Measurements from ENCODE around the gene DCAF17.
"Not testable (repeated sequence)": the region's sequence is repeated elsewhere in the genome, so short reads cannot be mapped to it uniquely, and the experiment has no call there.

The DCAF17 gene

GRCh38 chr2:171416009-171416926 is 17.8 kb upstream of the DCAF17 start:
- Histone ChIP-seq H3K4me3 (ENCODE audit: low read length) (no peak overlapping the region), H3K9me3 (ENCODE audit: low read length) (no peaks in the 10 kb centered on the region), H3K4me1 (ENCODE audit: insufficient read depth, low read length) (no peaks in the 10 kb centered on the region)

DNA sequence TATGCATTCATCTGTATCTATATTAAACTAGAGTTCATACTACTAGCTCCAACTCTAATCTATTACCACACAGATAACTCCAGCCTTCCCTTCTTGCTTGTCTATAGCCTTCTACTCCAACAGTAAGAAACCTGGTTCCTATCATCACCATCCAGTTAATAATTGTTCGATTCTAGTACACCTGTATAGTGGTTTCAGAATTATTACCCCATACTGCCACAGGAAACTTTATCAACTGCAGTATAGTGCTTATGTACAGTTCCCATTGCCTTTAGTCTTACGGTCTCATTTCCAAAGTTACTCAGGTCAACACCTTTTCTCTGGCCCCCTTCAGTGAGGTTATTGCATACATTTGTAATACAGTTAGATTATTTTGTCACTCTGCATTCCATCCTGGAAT is 14.7 kb upstream of the DCAF17 start:
- no peaks in the 10 kb centered on the region for H3K27me3 ChIP-seq (ENCODE audit: insufficient read depth, low read length)

More at GRCh38 chr2:171416009-171416926, 17.8 kb upstream of the DCAF17 start:
- no peaks in the 10 kb centered on the region for H3K27me3 ChIP-seq (ENCODE audit: insufficient read depth, low read length)
- H2AFZ ChIP-seq (ENCODE audit: low read depth, low read length): no peak overlapping the region
- H3K36me3 ChIP-seq (ENCODE audit: insufficient read depth, low read length): no peaks in the 10 kb centered on the region

DNA sequence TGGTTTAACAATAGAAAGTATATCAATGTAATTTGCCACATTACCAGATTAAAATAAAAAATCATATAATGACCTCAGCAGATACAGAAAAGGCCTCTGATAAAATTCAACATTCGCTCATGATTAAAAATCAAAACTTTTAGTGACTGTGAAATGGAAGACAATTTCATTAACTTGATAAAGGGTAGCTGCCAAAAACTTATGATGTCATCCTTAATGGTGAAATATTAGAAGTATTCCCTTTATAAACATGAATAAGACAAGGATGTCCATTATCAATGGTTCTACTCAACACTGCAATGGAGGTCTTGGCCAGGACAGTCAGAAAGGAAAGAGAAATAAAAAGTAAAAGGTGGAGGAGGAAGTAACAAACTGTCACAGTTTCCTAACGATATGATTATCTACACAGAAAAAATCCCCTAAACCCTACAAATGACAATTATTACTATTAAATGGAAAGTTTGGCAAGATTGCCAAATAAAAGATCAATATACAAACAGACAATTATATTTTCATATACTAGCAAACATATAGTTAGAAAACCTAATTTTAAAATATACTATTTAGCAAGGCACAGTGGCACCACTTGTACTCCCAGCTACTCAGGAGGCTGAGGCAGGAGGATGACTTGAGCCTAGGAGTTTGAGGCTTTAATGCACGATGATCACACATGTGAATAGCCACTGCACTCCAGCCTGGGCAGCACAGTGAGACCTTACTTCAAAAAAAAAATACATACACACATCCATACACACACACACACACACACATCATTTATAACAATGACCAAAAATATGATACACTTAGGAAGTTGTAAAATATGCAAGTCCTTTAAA is 13.1 kb upstream of the DCAF17 start:
- H2AFZ ChIP-seq (ENCODE audit: low read depth, low read length): no peak overlapping the region
- H3K36me3 ChIP-seq (ENCODE audit: insufficient read depth, low read length): no peaks in the 10 kb centered on the region
- no peaks in the 10 kb centered on the region for H3K4me1 ChIP-seq (ENCODE audit: insufficient read depth, low read length)
- H3K27me3 ChIP-seq (ENCODE audit: insufficient read depth, low read length): no peaks in the 10 kb centered on the region
- peaks cover 10% of the 10 kb centered on the region for H3K9me3 ChIP-seq (ENCODE audit: low read length)
- no peak overlapping the region for H3K4me3 ChIP-seq (ENCODE audit: low read length)

More for the DNA sequence above, 14.7 kb upstream of the DCAF17 start:
- Histone ChIP-seq H2AFZ (ENCODE audit: low read depth, low read length) (no peak overlapping the region), H3K4me1 (ENCODE audit: insufficient read depth, low read length) (no peaks in the 10 kb centered on the region), H3K4me3 (ENCODE audit: low read length) (no peak overlapping the region), H3K36me3 (ENCODE audit: insufficient read depth, low read length) (no peaks in the 10 kb centered on the region), H3K9me3 (ENCODE audit: low read length) (peaks cover 7% of the 10 kb centered on the region)

- H3K4me3 ChIP-seq (ENCODE audit: low read length); H3K27me3 ChIP-seq (ENCODE audit: insufficient read depth, low read length); H2AFZ ChIP-seq (ENCODE audit: low read depth, low read length); H3K4me1 ChIP-seq (ENCODE audit: insufficient read depth, low read length); H3K36me3 ChIP-seq (ENCODE audit: insufficient read depth, low read length): not testable (repeated sequence)
- H3K9me3 ChIP-seq (ENCODE audit: low read length): peaks cover 10% of the 10 kb centered on the region
Measured at GRCh38 chr2:171422710-171423495, 11.1 kb upstream of the DCAF17 start.

GRCh38 chr2:171430516-171431410 is 3.3 kb upstream of the DCAF17 start:
- Histone ChIP-seq H2AFZ (ENCODE audit: low read depth, low read length) (no peak overlapping the region), H3K4me3 (ENCODE audit: low read length) (no peak overlapping the region), H3K9me3 (ENCODE audit: low read length) (no peaks in the 10 kb centered on the region), H3K4me1 (ENCODE audit: insufficient read depth, low read length) (peaks cover 20% of the 10 kb centered on the region), H3K27me3 (ENCODE audit: insufficient read depth, low read length) (no peaks in the 10 kb centered on the region), H3K36me3 (ENCODE audit: insufficient read depth, low read length) (peaks cover under 1% of the 10 kb centered on the region)

- Histone ChIP-seq H3K9me3 (ENCODE audit: low read length) (peaks cover 2% of the 10 kb centered on the region), H3K27me3 (ENCODE audit: insufficient read depth, low read length) (no peaks in the 10 kb centered on the region), H3K4me3 (ENCODE audit: low read length) (no peak overlapping the region), H3K4me1 (ENCODE audit: insufficient read depth, low read length) (peaks cover 20% of the 10 kb centered on the region), H2AFZ (ENCODE audit: low read depth, low read length) (no peak overlapping the region), H3K36me3 (ENCODE audit: insufficient read depth, low read length) (peaks cover 7% of the 10 kb centered on the region)
Measured at GRCh38 chr2:171431677-171432167, 2.3 kb upstream of the DCAF17 start.

- peaks cover 2% of the 10 kb centered on the region for H3K9me3 ChIP-seq (ENCODE audit: low read length)
- peak overlapping the region; percentile 76 for H3K4me3 ChIP-seq (ENCODE audit: low read length)
Measured at GRCh38 chr2:171432206-171432968, 1.6 kb upstream of the DCAF17 start.

DNA sequence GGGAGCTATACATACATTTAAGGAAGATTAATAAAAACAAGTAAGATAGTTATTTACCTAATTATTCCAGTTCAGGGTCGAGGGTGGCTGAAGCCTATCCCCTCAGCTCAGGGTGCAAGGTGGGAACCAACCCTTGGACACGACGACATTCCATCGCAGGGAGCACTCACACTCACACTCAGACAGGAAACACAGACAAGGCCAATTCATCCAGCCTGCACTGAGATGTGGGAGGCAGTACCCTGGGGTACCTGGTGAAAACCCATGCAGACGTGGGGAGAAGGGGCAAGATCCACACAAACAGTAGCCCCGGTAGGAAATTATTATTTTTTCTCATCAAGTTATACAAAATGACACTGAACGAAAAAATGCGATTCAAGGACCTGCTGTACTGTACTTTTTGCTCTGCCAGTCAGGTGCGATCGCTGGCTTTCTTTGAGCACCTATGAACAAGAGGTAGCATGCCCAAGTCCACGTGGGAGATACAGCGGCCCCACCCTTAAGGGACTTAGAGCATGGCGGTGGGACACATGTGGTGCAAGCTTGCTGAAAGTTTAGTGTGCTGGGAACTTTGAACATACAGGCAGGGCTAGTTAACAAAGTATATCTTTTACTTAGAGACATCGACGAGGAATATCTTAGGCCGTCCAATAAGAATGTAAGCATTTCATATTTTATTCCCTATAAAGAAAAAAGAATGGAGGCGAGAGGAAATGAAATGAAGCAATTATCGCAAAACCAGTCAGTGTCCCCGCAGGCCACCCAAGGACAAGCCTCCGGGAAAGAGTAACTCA is 860 bp upstream of the DCAF17 start:
- H3K4me1 ChIP-seq (ENCODE audit: insufficient read depth, low read length): peaks cover 20% of the 10 kb centered on the region
- peaks cover 16% of the 10 kb centered on the region for H3K36me3 ChIP-seq (ENCODE audit: insufficient read depth, low read length)
- peaks cover 2% of the 10 kb centered on the region for H3K9me3 ChIP-seq (ENCODE audit: low read length)
- peak overlapping the region; percentile 76 for H3K4me3 ChIP-seq (ENCODE audit: low read length)
- peak overlapping the region; percentile 84 for H2AFZ ChIP-seq (ENCODE audit: low read depth, low read length)
- H3K27me3 ChIP-seq (ENCODE audit: insufficient read depth, low read length): no peaks in the 10 kb centered on the region

More at GRCh38 chr2:171432206-171432968, 1.6 kb upstream of the DCAF17 start:
- Histone ChIP-seq H2AFZ (ENCODE audit: low read depth, low read length) (no peak overlapping the region), H3K36me3 (ENCODE audit: insufficient read depth, low read length) (peaks cover 11% of the 10 kb centered on the region), H3K4me1 (ENCODE audit: insufficient read depth, low read length) (peaks cover 20% of the 10 kb centered on the region), H3K27me3 (ENCODE audit: insufficient read depth, low read length) (no peaks in the 10 kb centered on the region)

DNA sequence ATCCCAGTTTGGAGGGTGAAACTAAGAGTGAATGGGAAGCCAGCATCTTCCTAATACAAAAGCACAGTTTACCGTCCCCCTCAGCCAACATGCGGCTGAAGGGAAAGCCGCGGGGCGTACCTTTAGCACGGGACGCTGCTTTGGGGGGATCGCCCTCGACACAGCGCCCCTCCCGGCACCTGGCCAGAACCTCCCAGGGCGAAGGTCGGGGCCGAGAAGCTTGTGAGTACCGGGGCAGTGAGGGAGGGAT is 338 bp upstream of the DCAF17 start, which contains the start of gene METTL8:
TSS of gene METTL8 (minus strand) at position 228 of the 250 bp plus-strand sequence. CDS start 41,805 bp downstream, outside the sequence.
- Histone ChIP-seq H3K4me3 (ENCODE audit: low read length) (peak within 1 kb of the TSS; percentile 76), H3K4me1 (ENCODE audit: insufficient read depth, low read length) (peaks cover 20% of the 10 kb centered on the region), H3K9me3 (ENCODE audit: low read length) (peaks cover 2% of the 10 kb centered on the region), H3K27me3 (ENCODE audit: insufficient read depth, low read length) (no peaks in the 10 kb centered on the region), H2AFZ (ENCODE audit: low read depth, low read length) (peak within 1 kb of the TSS; percentile 84), H3K36me3 (ENCODE audit: insufficient read depth, low read length) (peaks cover 20% of the 10 kb centered on the region)

DNA sequence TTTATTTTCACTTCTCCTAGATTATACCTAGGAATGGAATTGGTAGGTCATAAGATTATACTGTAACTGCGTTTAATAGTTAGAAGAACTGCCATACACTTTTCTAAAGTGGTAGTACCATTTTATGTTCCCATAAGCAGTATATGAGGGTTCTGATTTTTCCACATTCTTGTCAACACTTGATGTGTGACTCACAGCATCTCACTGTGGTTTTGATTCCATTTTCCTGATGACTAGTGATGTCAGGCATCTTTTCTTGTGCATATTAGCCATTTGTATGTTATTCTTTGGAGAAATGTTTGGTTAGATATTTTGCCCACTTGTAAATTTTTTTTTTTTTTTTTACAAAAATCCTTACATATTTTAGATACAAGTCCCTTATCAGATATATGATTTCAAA is 2.3 kb downstream of the DCAF17 start:
- peaks cover 2% of the 10 kb centered on the region for H3K9me3 ChIP-seq (ENCODE audit: low read length)
- H3K27me3 ChIP-seq (ENCODE audit: insufficient read depth, low read length): no peaks in the 10 kb centered on the region
- H3K4me1 ChIP-seq (ENCODE audit: insufficient read depth, low read length): peaks cover 17% of the 10 kb centered on the region
- no peak overlapping the region for H3K4me3 ChIP-seq (ENCODE audit: low read length)
- H3K36me3 ChIP-seq (ENCODE audit: insufficient read depth, low read length): peaks cover 40% of the 10 kb centered on the region
- no peak overlapping the region for H2AFZ ChIP-seq (ENCODE audit: low read depth, low read length)

DNA sequence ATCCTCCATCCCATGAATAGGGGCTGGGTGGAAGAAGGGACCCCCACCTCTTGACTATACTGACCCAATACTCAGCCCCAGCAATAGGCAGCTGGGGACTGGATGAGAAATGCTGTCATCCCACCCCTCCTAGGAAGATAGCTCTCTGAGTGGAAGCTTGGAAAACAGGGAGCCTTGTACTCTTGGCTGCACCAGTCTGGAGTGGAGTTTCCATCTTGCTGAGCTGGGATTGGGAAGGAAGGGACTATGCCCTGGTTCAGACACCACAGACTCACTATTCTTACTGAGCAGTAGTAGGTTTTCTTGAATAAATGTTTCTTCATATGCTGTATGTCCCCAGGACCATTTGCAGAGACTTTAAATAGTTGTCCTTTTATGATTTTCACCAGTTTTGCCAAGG is 7.4 kb downstream of the DCAF17 start:
- Histone ChIP-seq H3K9me3 (ENCODE audit: low read length) (no peaks in the 10 kb centered on the region), H3K4me3 (ENCODE audit: low read length) (no peak overlapping the region), H3K36me3 (ENCODE audit: insufficient read depth, low read length) (peaks cover 57% of the 10 kb centered on the region), H3K4me1 (ENCODE audit: insufficient read depth, low read length) (no peaks in the 10 kb centered on the region), H3K27me3 (ENCODE audit: insufficient read depth, low read length) (no peaks in the 10 kb centered on the region), H2AFZ (ENCODE audit: low read depth, low read length) (no peak overlapping the region)
